GM19438 (cell line): ENCODE measurements around the gene UBE2D3.
A peak's percentile ranks its signal among the peaks of the same experiment; 100 is the strongest.
"Not testable (repeated sequence)": the region's sequence is repeated elsewhere in the genome, so short reads cannot be mapped to it uniquely, and the experiment has no call there.

Source experiments
- ATAC-seq: cut with Tn5 transposase; IDR thresholded peaks from one replicate; pipeline ENCODE4 v1.9.1; 2021; ENCODE audit warnings: low read depth; ENCODE audit not compliant: unreplicated experiment

The UBE2D3 gene

GRCh38 chr4:102832667-102833066 is 5.3 kb upstream of the UBE2D3 start:
- no peak for ATAC-seq

- ATAC-seq, result no peak
These were observed 4.8 kb upstream of the UBE2D3 start for GRCh38 chr4:102832105-102832504.

GRCh38 chr4:102829803-102830202 is 2.5 kb upstream of the UBE2D3 start:
- no peak for ATAC-seq

GRCh38 chr4:102828497-102828808 is 1.1 kb upstream of the UBE2D3 start:
- ATAC-seq, result no peak

GRCh38 chr4:102827674-102828496 is 534 bp upstream of the UBE2D3 start:
- peak; percentile 76 for ATAC-seq

GRCh38 chr4:102826105-102826889 is 1.1 kb downstream of the UBE2D3 start:
- no peak for ATAC-seq

GRCh38 chr4:102825261-102826091 is 1.9 kb downstream of the UBE2D3 start:
- no peak for ATAC-seq

- ATAC-seq, result no peak
These were observed 3.0 kb downstream of the UBE2D3 start for GRCh38 chr4:102824398-102824797.

GRCh38 chr4:102823897-102824296 is 3.5 kb downstream of the UBE2D3 start:
- ATAC-seq, result no peak

- no peak for ATAC-seq
These were observed 3.9 kb downstream of the UBE2D3 start for GRCh38 chr4:102823464-102823863.

GRCh38 chr4:102819588-102820365 is 7.6 kb downstream of the UBE2D3 start:
- no peak for ATAC-seq

GRCh38 chr4:102819100-102819499 is 8.3 kb downstream of the UBE2D3 start:
- ATAC-seq, result not testable (repeated sequence)

GRCh38 chr4:102817613-102818268 is 9.6 kb downstream of the UBE2D3 start:
- no peak for ATAC-seq

GRCh38 chr4:102817021-102817605 is 10.2 kb downstream of the UBE2D3 start:
- ATAC-seq, result no peak

GRCh38 chr4:102815981-102816380 is 11.4 kb downstream of the UBE2D3 start:
- no peak for ATAC-seq

GRCh38 chr4:102809691-102810090 is 17.7 kb downstream of the UBE2D3 start:
- no peak for ATAC-seq

GRCh38 chr4:102809190-102809589 is 18.2 kb downstream of the UBE2D3 start:
- peak; percentile 61 for ATAC-seq

- no peak for ATAC-seq
These were observed 19.3 kb downstream of the UBE2D3 start for GRCh38 chr4:102808009-102808408.

GRCh38 chr4:102807345-102807744 is 20.0 kb downstream of the UBE2D3 start:
- no peak for ATAC-seq
